Gastrocnemius medialis (tissue), 4 donors: ENCODE results near the gene AXIN1.

ENCODE experiments used
- POLR2A ChIP-seq, 2 donors: fragments of 450-650 bp; IDR thresholded peaks; one replicate each; pipeline ENCODE4 v1.6.1; 2017; ENCODE audit warnings: antibody characterized with exemption in 2 of 2, mild to moderate bottlenecking in 2 of 2, moderate library complexity in 2 of 2
- TF ChIP-seq, protein P1 (sequence below), 5 experiments: fragments of 450-650 bp in 3 of 5; fragments of 200-600 bp in 2 of 5; sonication (generic) in 2 of 5; IDR thresholded peaks in 4 of 5; conservative IDR thresholded peaks in 1 of 5; 1 replicate in 4 of 5; 2 replicates in 1 of 5; pipeline ENCODE4 v1.5.1; 2016 to 2019; ENCODE audit warnings: antibody characterized with exemption in 5 of 5, mild to moderate bottlenecking in 3 of 5, moderate library complexity in 3 of 5

GRCh38 chr16:386641-387156 is 34.2 kb upstream of the AXIN1 start:
- TF ChIP-seq, protein P1, sequence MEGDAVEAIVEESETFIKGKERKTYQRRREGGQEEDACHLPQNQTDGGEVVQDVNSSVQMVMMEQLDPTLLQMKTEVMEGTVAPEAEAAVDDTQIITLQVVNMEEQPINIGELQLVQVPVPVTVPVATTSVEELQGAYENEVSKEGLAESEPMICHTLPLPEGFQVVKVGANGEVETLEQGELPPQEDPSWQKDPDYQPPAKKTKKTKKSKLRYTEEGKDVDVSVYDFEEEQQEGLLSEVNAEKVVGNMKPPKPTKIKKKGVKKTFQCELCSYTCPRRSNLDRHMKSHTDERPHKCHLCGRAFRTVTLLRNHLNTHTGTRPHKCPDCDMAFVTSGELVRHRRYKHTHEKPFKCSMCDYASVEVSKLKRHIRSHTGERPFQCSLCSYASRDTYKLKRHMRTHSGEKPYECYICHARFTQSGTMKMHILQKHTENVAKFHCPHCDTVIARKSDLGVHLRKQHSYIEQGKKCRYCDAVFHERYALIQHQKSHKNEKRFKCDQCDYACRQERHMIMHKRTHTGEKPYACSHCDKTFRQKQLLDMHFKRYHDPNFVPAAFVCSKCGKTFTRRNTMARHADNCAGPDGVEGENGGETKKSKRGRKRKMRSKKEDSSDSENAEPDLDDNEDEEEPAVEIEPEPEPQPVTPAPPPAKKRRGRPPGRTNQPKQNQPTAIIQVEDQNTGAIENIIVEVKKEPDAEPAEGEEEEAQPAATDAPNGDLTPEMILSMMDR (IDR thresholded peaks at IDR 0.05 in 4 of 5, conservative IDR thresholded peaks at IDR 0.05 in 1 of 5) = no peak
- no peak for TF ChIP-seq POLR2A (IDR thresholded peaks at IDR 0.05)
